Urinary bladder (tissue), 4 donors: ENCODE data around the gene TLR3. TPM values are rescaled to one million over a fixed set of nuclear protein-coding genes. Genes with fewer than 3 reads are reported as not detected.

Experiments used
- DNase-seq: peaks from one replicate; pipeline ENCODE4 v3.0.0-alpha.2; 2015; ENCODE audit errors: extremely low spot score
- H3K27ac ChIP-seq: one replicate; pipeline ENCODE4 v1.5.1; 2013; ENCODE audit warnings: low read depth, mild to moderate bottlenecking, moderate library complexity
- H3K36me3 ChIP-seq: one replicate; pipeline ENCODE4 v1.6.1; 2013; ENCODE audit warnings: mild to moderate bottlenecking, moderate library complexity; ENCODE audit not compliant: insufficient read depth
- H3K4me1 ChIP-seq: one replicate; pipeline ENCODE4 v1.6.1; 2013; ENCODE audit warnings: mild to moderate bottlenecking, moderate library complexity; ENCODE audit not compliant: insufficient read depth
- H3K4me3 ChIP-seq: one replicate; pipeline ENCODE4 v1.5.1; 2013; ENCODE audit warnings: low read depth, low read length
- WGBS: extraction: QIAGEN DNeasy Blood & Tissue Kit; methylation state at CpG from one replicate; pipeline ENCODE4 v1.1.7; 2013; 5-methylcytosine and 5-hydroxymethylcytosine counted together
- polyA plus RNA-seq: library from polyadenylated mRNA; stranded (reverse); fragments of 200-250 nt; gene quantifications from one replicate; pipeline ENCODE4 v1.2.3, GENCODE V29; 2013
- total RNA-seq: library from RNA; depleted of rRNA; stranded (reverse); fragments of >200 nt; gene quantifications from one replicate; pipeline ENCODE4 v1.2.3, GENCODE V29; 2014
- donor health status: healthy with polysubstance abuse.
- donor health status: healthy.

The TLR3 gene
- total RNA-seq, result 20.4 TPM
- 4.7 TPM for polyA plus RNA-seq

DNA sequence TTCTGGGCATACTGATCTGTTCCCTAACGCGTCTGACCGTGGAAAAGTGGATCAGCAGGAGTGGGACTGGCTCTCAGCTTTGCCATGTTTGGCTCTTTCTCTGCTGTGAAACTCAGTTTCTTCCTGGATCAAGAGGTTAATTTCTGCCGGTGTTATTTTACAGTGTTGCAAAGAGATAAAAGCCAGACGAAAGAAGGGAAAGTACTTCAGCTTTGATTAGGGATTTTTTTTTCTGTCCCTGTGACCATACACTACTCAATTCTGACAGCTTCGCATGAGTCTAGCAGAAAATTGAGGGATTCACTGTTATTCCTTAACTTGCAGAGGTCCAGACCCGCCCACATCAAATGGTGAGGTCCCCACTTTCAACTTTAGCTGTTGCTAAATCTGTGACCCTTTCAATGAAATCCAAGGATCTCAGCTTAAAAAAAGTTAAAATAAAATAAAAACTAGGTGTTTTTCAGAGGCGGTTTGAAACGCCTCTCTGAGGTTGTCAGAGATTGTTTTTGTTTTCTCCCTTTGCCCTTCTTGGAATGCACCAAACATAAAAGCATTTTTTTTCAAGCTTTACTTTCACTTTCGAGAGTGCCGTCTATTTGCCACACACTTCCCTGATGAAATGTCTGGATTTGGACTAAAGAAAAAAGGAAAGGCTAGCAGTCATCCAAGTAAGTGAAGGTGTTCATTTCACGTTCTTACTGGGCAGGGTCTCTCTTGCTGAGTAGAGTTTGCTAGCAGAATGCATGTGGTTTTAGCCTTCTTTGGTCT, at the start of gene TLR3:
Gene TLR3, plus strand, starts transcription at position 576 of the 768 bp plus-strand sequence. CDS start 7,464 bp downstream, outside the sequence.
- DNase-seq, result no peak

DNA sequence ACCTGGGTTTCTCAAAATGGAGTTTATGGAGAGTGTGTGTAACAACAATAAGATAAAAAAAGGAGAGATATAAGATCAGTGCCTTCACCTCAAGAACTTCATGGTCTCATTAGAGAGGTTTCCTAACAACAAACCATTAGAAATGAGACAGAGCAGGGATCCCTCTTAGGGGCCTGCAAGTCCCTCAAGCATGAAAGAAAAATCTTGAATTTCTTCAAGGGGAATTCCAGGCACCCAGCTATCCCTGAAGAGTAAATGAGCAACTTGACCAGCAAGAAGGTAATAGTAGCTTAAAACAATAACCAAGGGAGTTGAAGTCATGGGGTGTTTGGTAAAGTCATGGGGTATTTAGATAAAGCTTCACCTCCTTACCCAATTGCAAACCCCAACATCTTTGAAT, 49.7 kb upstream of the TLR3 start:
- no peak for DNase-seq
- no peak overlapping the region for H3K27ac ChIP-seq
- no peaks in the 10 kb centered on the region for H3K4me1 ChIP-seq

More for the DNA sequence above, at the start of gene TLR3:
- Histone ChIP-seq H3K36me3 (no peaks in the 10 kb centered on the region), H3K27ac (peak within 1 kb of the TSS; percentile 70), H3K4me1 (no peaks in the 10 kb centered on the region), H3K4me3 (peak within 1 kb of the TSS; percentile 73)
- whole genome bisulfite sequencing, result 4% methylated on average over 12 of the region's 12 CpGs

DNA sequence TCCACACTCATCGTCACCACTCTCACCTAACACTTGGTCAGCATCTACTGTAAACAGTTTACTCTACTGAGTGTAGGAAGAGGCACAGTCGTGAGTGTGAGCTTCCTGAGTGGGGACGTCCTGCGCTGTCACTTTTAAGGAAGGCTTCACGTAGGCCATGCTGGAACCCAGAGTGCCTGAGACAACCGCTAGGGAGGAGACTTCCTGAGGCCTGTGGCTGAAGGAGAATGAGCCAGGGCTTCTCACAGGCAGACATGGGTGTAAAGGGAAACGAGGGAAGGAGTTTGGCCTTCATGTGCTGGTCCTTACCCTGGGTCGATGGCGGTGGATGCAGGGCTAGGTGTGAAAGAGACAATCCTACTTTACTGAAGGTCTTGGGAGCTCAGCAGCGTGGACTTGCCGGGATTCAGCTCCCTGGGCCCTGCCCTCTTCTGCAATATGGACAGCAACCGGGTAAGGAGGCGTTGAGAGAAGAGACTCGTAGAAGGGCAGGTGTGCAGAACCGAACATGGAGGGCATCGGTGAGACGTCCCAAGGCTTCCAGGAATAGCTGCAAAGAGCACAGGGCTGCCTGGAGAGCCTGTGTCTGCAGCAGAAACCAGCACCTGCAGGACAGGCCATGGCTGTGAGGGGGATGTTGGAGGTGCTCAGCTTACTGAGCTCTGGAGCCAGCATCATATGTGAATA, 48.7 kb upstream of the TLR3 start:
- WGBS, result 90% methylated on average over 17 of the region's 17 CpGs
- H3K4me1 ChIP-seq, result no peaks in the 10 kb centered on the region
- H3K36me3 ChIP-seq, result no peaks in the 10 kb centered on the region
- H3K4me3 ChIP-seq, result no peak overlapping the region
- no peak overlapping the region for H3K27ac ChIP-seq
- no peak for DNase-seq

More for the DNA sequence above, 49.7 kb upstream of the TLR3 start:
- Histone ChIP-seq H3K36me3 (no peaks in the 10 kb centered on the region), H3K4me3 (no peak overlapping the region)

DNA sequence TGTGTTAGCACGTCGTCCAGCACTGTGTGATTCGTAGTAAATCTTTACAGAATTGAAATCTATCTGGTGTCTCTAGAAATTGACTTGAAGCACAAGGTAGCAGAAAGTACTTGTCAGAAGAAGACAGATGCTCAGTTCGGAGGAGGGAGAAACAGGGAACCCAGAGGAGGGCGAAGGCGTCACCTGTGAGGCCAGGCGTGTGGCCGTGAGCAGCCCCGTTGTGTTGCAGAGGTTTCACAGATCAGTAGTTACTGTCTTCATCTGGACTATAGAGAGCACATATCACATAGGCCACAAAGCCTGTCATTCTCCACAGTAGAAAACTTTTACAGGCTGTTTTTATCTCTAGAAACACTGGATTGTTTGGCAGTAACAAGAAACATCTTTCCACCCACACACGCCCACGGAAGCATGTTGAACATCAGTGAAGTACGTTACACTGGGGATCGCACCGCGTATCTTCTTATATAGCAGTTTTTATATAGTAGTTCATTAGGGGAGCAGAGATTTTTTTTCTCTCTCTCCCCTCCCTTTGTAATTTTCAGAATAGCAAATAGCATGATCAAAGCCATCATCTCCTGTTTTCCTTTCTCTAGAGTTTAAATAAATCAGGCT, 48.1 kb upstream of the TLR3 start:
- H3K4me1 ChIP-seq, result no peaks in the 10 kb centered on the region
- DNase-seq, result no peak
- WGBS, result 62% methylated on average over 15 of the region's 15 CpGs
- no peaks in the 10 kb centered on the region for H3K36me3 ChIP-seq
- no peak overlapping the region for H3K4me3 ChIP-seq
- no peak overlapping the region for H3K27ac ChIP-seq

DNA sequence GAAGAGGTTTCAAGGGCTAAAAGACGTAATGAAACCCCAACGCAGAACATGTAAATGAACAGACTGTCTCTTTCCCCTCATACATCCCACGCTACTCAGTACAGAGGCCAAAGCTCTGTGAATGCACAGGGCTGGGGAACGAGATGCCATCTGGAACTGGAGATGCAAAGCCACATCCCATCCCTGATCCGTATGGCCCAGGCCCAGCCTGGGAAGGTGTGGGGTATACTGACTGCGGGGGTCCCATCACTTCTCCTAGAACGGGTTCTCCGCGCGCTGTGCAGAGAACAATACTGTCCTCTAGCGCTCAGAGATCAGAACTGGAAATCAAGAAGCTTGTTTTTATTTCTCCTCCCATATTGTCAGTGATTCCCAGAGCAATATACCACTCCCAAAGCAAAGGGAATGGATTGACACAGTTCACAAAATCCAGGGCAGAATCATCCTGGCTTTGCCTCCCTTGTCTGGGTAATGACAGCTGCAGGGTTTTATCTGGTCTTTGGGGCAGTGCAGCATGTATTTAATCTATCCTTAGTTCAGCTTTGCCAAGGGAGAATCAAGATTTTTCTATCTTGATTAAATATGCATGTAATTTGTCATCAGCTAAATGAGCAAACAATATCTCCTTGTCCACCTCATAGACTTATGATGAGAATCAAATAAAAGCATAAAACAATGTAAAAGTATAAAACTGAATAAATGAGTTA, 47.3 kb upstream of the TLR3 start:
- Histone ChIP-seq H3K4me1 (no peaks in the 10 kb centered on the region), H3K27ac (no peak overlapping the region), H3K36me3 (no peaks in the 10 kb centered on the region), H3K4me3 (no peak overlapping the region)
- 8% methylated on average over 11 of the region's 11 CpGs for WGBS
- peak; percentile 26 for DNase-seq

DNA sequence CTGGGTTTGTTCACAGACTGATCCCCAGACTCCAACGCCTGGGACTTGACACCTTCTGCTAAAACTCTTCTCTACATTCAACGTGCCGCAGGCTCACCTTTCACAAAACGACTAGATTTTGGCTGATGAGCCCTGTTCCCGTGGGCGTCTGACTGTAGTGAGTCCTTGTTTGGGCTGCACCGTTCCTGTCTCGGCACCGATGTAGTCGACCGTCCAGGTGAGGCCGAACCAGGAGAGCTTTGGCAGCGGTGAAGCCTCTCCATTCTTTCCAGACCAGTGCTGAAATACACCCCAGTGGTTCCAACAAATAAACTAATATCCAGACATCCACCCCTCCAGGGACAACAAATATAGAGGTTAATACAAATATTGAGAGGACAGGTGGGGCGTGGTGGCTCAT, 45.0 kb upstream of the TLR3 start:
- Histone ChIP-seq H3K4me1 (no peaks in the 10 kb centered on the region), H3K36me3 (no peaks in the 10 kb centered on the region), H3K27ac (no peak overlapping the region), H3K4me3 (no peak overlapping the region)
- no peak for DNase-seq
- 87% methylated on average over 14 of the region's 14 CpGs for WGBS

DNA sequence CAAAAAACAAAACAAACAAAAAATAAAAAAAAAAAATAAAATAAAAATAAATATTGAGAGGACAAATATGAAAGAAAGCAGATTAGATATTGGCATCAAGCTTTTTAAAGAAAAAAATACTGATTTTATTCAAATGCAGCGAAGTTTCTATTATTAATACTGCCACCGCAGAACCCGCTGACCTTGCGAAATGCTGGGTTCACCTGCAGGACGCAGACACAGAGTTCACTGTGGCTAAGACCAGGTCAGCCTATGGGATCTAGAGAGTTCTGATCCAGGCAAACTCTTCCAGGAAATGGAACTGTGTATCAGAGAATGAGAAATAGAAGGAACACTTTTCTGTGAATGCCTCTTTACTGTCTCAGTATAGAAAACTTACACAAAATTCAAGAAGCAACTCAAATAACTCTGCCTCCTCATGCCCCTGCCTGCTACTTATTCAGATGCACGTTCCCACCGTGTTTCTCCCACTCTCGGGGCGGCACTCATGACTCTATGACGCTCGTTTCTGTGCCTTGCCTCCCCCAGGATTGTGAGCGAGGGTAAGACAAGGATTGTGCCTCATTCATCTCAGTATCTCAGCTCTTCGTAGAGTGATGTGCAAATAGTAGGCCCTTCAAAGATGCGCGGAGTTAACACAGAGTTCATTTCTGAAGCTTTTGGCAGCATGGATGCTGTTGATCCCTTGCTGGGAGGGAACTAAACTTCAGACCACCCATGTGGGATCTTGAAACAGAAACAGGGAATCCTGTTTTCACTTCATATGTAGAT, 44.1 kb upstream of the TLR3 start:
- DNase-seq, result no peak
- Histone ChIP-seq H3K4me3 (no peak overlapping the region), H3K36me3 (no peaks in the 10 kb centered on the region), H3K27ac (no peak overlapping the region), H3K4me1 (no peaks in the 10 kb centered on the region)
- 67% methylated on average over 15 of the region's 15 CpGs for WGBS

DNA sequence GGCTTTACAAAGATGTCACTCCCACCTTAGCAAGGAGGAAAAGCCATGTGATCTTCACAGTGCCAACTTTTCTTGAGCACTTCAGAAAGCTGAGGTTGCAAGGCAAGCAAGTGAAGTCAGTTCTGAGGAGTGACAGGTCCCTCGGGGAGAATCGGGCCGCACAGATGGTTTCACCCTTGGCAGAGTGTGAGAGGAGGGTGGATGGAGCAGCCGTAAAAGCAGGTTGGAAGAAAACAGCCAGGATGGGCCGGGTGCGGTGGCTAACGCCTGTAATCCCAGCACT, 43.6 kb upstream of the TLR3 start:
- Histone ChIP-seq H3K36me3 (no peaks in the 10 kb centered on the region), H3K4me3 (no peak overlapping the region), H3K4me1 (no peaks in the 10 kb centered on the region), H3K27ac (no peak overlapping the region)
- no peak for DNase-seq
- WGBS, result 37% methylated on average over 7 of the region's 7 CpGs

DNA sequence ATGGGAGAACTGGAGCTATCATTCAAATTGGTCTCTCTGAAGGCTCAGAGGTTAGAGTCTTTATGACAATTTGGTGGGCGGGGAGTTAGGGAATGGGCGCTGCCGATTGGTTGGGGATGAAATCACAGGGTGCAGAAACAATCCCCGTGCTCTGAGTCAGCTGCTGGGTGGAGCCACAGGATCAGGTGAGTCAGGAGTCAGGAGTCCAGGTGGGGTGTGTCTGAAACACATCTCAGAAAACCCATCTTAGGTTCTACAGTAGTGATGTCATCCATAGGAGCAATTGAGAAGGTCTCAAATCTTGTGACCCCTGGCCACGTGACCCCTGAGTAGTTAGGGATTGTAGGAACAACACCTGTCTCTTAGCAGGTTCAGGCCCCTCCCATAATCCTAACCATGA, 41.6 kb upstream of the TLR3 start:
- no peaks in the 10 kb centered on the region for H3K36me3 ChIP-seq
- 99% methylated on average over 5 of the region's 5 CpGs for WGBS
- peaks cover 3% of the 10 kb centered on the region for H3K4me1 ChIP-seq
- H3K4me3 ChIP-seq, result no peak overlapping the region
- no peak for DNase-seq
- H3K27ac ChIP-seq, result no peak overlapping the region

DNA sequence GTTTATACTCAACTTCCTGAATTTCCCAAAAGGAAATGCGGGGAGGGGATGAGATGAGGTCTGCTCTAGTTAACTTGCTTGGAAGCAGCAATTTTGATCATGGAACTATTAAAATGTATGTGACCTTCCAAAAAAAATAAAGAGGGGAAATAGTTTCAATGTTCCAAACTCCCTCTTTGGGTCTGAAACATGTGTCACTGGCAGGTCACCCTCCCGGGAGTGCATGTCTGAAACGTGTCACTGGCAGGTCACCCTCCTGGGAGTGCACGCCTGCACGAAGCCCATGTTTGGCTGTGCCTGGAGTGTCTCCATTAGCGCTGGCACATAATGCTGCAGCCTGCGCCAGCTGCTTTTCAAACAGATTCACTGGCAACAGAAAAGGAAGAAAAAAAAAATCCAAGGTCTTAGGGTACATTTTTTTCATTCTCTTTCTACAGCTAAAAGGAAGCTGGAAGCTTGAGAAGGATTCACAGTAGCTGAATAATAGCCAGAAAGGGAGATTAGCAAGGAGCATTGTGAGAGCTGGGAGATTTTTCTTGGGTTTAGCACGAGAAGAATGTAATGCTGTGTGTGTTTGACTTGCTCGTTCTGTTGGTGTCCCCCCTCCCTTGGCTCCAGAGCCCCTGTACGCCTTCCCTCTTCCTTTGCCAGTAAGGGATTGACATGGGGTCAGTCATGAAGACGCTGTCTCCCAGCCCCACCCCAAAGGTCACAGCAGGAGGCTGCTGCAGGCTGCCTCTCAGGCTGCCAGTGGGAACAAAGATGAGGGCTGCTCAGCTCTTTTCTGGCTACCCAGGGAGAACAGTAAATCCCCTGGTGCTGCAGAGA, 39.2 kb upstream of the TLR3 start:
- DNase-seq, result peak; percentile 59
- no peak overlapping the region for H3K4me3 ChIP-seq
- no peaks in the 10 kb centered on the region for H3K36me3 ChIP-seq
- peak overlapping the region; percentile 67 for H3K27ac ChIP-seq
- 8% methylated on average over 11 of the region's 11 CpGs for WGBS
- peaks cover 3% of the 10 kb centered on the region for H3K4me1 ChIP-seq

DNA sequence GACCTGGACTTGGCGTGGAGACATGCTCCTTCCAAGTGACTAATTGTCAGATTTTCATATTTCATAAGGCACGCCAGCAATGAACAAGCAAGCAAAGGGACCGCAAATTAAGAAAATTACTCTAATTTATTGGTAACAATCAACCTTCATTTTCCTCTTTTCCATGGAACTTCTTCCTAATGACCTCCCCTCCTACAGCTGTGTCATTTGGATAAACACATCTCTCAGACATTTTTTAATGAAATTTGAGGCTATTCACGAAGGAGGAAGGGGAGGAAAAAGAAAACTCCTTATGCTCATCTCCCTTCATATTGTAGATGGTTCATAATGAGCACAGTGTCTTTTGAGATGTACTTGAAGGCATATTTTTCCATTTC, 38.6 kb upstream of the TLR3 start:
- H3K36me3 ChIP-seq, result no peaks in the 10 kb centered on the region
- H3K27ac ChIP-seq, result peak overlapping the region; percentile 67
- DNase-seq, result peak; percentile 4
- peaks cover 3% of the 10 kb centered on the region for H3K4me1 ChIP-seq
- H3K4me3 ChIP-seq, result no peak overlapping the region
- WGBS, result 19% methylated on average over 4 of the region's 4 CpGs

DNA sequence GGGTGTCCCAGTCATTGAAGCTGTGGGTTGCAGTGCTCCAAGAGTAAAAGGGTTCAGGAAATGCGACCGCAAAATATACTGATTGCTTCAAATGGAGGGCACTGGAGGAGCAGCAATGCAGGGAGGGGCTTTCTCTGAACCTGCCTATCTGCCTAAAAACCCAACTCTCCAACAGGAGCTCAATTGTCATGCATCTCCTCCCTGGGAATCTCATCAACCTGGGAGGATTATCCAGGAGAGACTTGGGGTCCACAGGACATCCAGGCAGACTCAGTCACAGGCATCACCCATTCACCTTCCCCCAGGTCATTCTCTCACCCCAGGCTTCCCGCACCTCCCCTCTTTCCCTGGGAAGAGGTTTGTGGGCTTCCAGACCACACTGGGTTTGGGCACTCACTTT, 38.2 kb upstream of the TLR3 start:
- no peak overlapping the region for H3K27ac ChIP-seq
- DNase-seq, result no peak
- peaks cover 3% of the 10 kb centered on the region for H3K4me1 ChIP-seq
- 52% methylated on average over 3 of the region's 3 CpGs for WGBS
- H3K4me3 ChIP-seq, result no peak overlapping the region
- H3K36me3 ChIP-seq, result no peaks in the 10 kb centered on the region
